ENCODE results near the gene HARS2. TPM values are rescaled to one million over a fixed set of nuclear protein-coding genes. Genes with fewer than 3 reads are reported as not detected.
A peak's percentile ranks its signal among the peaks of the same experiment; 100 is the strongest.
"Not testable (repeated sequence)": the region's sequence is repeated elsewhere in the genome, so short reads cannot be mapped to it uniquely, and the experiment has no call there.

HARS2 gene
- total RNA-seq, 1 donor from 2014 or later = 24.4 TPM

GRCh38 chr5:140690376-140690932, 801 bp upstream of the HARS2 start:
- ATAC-seq = no peak
- intact Hi-C loops (cut with DNase I) = loop anchor here (5.0 kb wide), 2 partner anchors 143 to 288 kb away; partner anchors contain the start of genes ANKHD1 and EIF4EBP3
- DNase-seq (ENCODE audit: missing footprints) = no peak

- intact Hi-C loops (cut with DNase I) = loop anchor here (5.0 kb wide), 2 partner anchors 147 to 292 kb away; partner anchors contain the start of genes ANKHD1 and EIF4EBP3
- ATAC-seq = no peak
- no peak for DNase-seq (ENCODE audit: missing footprints)
Measured at GRCh38 chr5:140694276-140694675, 3.0 kb downstream of the HARS2 start.

- intact Hi-C loops (cut with DNase I) = no loop called here
- ATAC-seq (no peak), DNase-seq (ENCODE audit: missing footprints) (no peak)
Measured at GRCh38 chr5:140696891-140697492, 5.7 kb downstream of the HARS2 start.

GRCh38 chr5:140700177-140701144, 9.2 kb downstream of the HARS2 start, which contains the start of gene ZMAT2:
ZMAT2 (plus strand) TSS chr5:140700447; CDS start chr5:140700461, 14 bp downstream.
- intact Hi-C loops (cut with DNase I) = no loop called here
- ATAC-seq = peak; percentile 99

GRCh38 chr5:140707812-140708211, 16.6 kb downstream of the HARS2 start:
- DNase-seq (ENCODE audit: missing footprints) (no peak), ATAC-seq (no peak)
- intact Hi-C loops (cut with DNase I) = no loop called here

More at GRCh38 chr5:140700177-140701144, 9.2 kb downstream of the HARS2 start, which contains the start of gene ZMAT2:
- peak; percentile 97 for DNase-seq (ENCODE audit: missing footprints)

GRCh38 chr5:140708787-140709186, 17.5 kb downstream of the HARS2 start:
- intact Hi-C loops (cut with DNase I); DNase-seq (ENCODE audit: missing footprints); ATAC-seq: not testable (repeated sequence)

- intact Hi-C loops (cut with DNase I) = no loop called here
- ATAC-seq (peak; percentile 93), DNase-seq (ENCODE audit: missing footprints) (peak; percentile 90)
Measured at GRCh38 chr5:140710899-140711552, 19.8 kb downstream of the HARS2 start.

- intact Hi-C loops (cut with DNase I) = no loop called here
- ATAC-seq (no peak), DNase-seq (ENCODE audit: missing footprints) (no peak)
Measured at GRCh38 chr5:140711794-140712193, 20.5 kb downstream of the HARS2 start.

GRCh38 chr5:140713562-140714094, 22.4 kb downstream of the HARS2 start:
- no peak for DNase-seq (ENCODE audit: missing footprints)
- intact Hi-C loops (cut with DNase I) = no loop called here
- no peak for ATAC-seq

GRCh38 chr5:140716238-140716637, 25.0 kb downstream of the HARS2 start:
- intact Hi-C loops (cut with DNase I); ATAC-seq; DNase-seq (ENCODE audit: missing footprints): not testable (repeated sequence)

- ATAC-seq = no peak
- no peak for DNase-seq (ENCODE audit: missing footprints)
- intact Hi-C loops (cut with DNase I) = no loop called here
Measured at GRCh38 chr5:140718266-140718592, 27.0 kb downstream of the HARS2 start.

- intact Hi-C loops (cut with DNase I) = loop anchor here (5.0 kb wide), 1 partner anchor 348 kb away; no protein-coding TSS in a partner anchor
- not testable (repeated sequence) for ATAC-seq
Measured at GRCh38 chr5:140720738-140721137, 29.5 kb downstream of the HARS2 start.

GRCh38 chr5:140721395-140721794, 30.1 kb downstream of the HARS2 start:
- not testable (repeated sequence) for ATAC-seq; DNase-seq (ENCODE audit: missing footprints)
- intact Hi-C loops (cut with DNase I) = loop anchor here (5.0 kb wide), 1 partner anchor 349 kb away; no protein-coding TSS in a partner anchor

More at GRCh38 chr5:140720738-140721137, 29.5 kb downstream of the HARS2 start:
- not testable (repeated sequence) for DNase-seq (ENCODE audit: missing footprints)

GRCh38 chr5:140725799-140726471, 34.7 kb downstream of the HARS2 start:
- peak; percentile 8 for ATAC-seq
- no peak for DNase-seq (ENCODE audit: missing footprints)
- intact Hi-C loops (cut with DNase I) = no loop called here

GRCh38 chr5:140733098-140733497, 41.8 kb downstream of the HARS2 start:
- intact Hi-C loops (cut with DNase I) = no loop called here
- no peak for DNase-seq (ENCODE audit: missing footprints)
- no peak for ATAC-seq

- DNase-seq (ENCODE audit: missing footprints) = no peak
- intact Hi-C loops (cut with DNase I) = no loop called here
- no peak for ATAC-seq
Measured at GRCh38 chr5:140734354-140734753, 43.1 kb downstream of the HARS2 start.

- ATAC-seq = no peak
- DNase-seq (ENCODE audit: missing footprints) = no peak
- intact Hi-C loops (cut with DNase I) = no loop called here
Measured at GRCh38 chr5:140737486-140737885, 46.2 kb downstream of the HARS2 start.

GRCh38 chr5:140741967-140742366, 50.7 kb downstream of the HARS2 start:
- DNase-seq (ENCODE audit: missing footprints) = no peak
- intact Hi-C loops (cut with DNase I) = no loop called here
- no peak for ATAC-seq

Data from Right ventricle myocardium inferior (tissue), 1 donor.